GM21447 (cell line): ENCODE data around the gene CPXM2.
"Not testable (repeated sequence)": the region's sequence is repeated elsewhere in the genome, so short reads cannot be mapped to it uniquely, and the experiment has no call there.

Experiments
- ATAC-seq: cut with Tn5 transposase; IDR thresholded peaks from one replicate; pipeline ENCODE4 v1.9.1; 2021; ENCODE audit not compliant: unreplicated experiment

CPXM2 gene

GRCh38 chr10:123747426-123747825, 144.2 kb downstream of the CPXM2 start:
- ATAC-seq = no peak

- no peak for ATAC-seq
These were observed 144.7 kb downstream of the CPXM2 start for GRCh38 chr10:123746942-123747341.

DNA sequence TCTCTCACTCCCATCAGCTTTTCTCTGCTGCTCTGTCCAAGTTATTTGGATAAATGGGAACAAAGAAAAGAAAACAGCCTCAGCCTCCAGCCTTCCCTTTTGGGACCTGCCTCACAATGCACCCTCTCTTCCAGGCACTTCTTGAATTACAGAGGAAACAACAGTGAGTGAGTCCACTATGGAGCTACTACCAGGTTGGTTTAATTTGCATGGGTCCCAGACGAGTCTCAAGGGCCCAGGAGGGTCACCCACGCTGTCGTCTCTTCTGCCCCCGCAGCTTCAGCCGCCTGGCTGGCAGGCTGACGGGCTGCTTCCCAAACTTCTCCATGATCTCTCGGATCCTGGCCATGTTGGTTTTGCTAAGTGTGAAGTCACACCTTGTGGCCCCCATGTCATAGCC, 145.1 kb downstream of the CPXM2 start:
- no peak for ATAC-seq

DNA sequence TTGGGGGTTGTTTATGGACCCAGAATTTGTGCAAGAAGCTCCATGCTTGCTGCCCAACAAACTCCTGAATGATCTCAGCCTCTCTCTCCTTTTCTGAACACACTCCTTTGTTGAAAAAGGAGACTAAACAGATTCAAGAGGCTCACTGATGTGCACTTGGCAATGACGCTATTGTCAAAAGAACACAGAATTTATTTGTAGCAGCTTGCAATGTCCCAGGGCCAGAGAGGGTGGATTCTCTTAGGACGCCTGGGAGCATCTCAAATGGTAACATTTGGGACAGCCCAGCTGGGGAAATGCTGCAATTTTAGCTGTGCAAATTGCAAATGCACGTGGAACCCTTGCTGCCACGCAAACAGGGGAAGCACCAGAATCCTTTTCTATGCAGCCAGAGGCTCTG, 145.5 kb downstream of the CPXM2 start:
- ATAC-seq = no peak

GRCh38 chr10:123744224-123744536, 147.4 kb downstream of the CPXM2 start:
- ATAC-seq = no peak

DNA sequence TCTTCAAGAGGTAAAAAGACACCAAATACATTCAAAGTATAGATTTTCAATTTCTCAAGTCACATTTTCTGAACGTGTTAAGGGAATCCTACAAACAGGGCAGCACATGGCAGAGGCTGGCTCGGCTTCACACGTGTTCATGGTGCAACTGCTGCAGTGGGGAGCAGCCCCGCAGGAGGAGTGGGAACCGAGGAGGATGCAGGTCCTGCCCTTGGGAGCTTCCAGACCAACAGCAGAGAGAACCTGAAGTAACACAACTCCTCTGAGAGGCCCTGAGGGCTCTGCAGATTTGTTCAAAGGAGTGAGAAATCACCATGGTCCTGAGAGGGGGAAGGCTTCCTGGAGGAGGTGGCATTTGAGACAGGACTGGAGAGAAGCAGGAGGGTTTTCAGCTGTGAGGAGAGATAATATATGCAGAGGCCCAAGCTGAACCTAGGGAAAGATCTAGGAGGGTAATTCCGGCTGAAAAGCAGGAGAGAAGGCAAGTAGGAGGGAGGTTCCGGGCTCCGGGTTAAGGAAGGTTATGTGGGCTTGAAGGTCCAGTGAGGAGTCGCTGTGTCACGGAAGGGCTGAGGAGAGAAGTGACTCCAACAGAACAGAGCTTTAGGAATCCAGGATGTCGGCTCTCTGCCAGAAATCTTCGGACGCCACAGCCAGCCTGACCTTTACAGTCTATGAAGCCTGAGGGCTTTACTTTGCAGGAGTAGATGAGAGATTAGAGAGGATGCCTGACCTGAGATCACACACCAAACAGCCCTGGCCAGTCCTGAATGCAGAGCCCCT, 148.0 kb downstream of the CPXM2 start:
- ATAC-seq = no peak

DNA sequence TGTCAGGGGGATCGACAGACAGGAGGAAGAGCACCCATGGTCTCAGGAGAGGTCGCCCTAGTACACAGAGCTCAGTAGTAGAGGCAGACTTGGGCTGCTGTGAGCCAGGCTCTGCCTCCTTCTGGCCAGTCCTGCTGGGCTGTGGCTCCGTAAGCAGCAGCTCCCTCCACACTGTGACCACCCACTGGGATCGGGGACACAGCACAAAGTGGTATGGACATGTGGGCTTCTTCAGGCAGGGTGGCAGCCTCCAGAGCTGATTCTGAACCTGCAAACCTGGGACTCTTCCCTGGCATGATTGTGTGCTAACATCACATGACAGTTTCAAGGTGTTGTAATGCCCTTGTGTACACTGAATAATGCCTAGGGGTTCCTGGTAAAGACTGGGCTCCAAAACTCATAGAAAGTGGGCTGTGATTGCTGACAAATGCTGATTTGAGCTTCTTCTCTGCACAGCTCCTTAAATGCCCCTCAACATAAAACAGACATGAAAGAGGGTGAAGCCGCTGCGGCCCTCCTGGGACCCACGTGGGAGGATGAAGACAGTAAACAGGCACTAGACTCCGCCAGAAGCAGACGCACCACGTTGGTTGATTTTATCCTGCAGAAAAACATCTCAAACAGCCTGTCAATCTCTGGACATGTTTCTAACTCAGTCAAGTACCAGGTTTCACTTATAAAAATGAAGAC, 148.7 kb downstream of the CPXM2 start:
- ATAC-seq = no peak

GRCh38 chr10:123741711-123742110, 149.9 kb downstream of the CPXM2 start:
- ATAC-seq = no peak

DNA sequence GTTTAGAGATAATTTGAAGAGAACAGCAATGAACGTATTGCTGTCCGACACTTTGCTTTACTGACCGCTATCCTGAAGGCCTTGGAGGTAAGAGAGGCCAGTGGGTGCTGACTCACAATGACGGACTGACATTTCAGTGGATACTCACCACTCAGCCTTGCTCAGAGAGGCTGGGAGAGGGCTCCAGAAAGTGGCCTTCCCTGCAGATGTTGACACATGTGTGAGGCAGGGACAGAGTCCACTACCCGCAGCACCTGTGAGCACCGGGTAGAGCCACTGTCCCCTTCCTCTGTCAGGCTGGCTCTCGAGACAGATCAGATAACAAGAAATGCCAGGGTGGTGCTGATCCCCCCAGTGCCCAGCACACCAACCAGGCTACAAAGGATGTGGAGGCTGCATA, 150.5 kb downstream of the CPXM2 start:
- no peak for ATAC-seq

- not testable (repeated sequence) for ATAC-seq
These were observed 154.7 kb downstream of the CPXM2 start for GRCh38 chr10:123736917-123737316.

GRCh38 chr10:123729523-123729922, 162.1 kb downstream of the CPXM2 start:
- ATAC-seq = no peak

DNA sequence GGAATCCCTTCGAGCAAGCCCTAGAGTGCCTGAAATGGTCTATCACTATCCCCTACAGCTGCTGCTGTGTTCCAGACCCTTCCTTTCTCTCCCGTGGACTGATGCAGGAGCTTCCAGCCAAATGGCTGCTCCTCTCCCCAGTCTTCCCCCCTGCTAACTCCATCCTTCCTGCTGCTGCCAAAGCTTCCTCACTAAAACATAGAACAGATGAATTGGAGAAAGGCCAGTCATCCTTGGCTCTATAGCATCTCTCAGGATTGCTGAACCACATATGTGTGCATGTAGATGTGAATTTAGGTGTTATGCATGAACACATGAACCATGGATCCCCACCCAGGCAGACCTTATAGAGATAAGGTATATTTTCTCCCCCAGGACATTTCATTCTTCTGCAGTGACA, 164.8 kb downstream of the CPXM2 start:
- ATAC-seq = no peak

DNA sequence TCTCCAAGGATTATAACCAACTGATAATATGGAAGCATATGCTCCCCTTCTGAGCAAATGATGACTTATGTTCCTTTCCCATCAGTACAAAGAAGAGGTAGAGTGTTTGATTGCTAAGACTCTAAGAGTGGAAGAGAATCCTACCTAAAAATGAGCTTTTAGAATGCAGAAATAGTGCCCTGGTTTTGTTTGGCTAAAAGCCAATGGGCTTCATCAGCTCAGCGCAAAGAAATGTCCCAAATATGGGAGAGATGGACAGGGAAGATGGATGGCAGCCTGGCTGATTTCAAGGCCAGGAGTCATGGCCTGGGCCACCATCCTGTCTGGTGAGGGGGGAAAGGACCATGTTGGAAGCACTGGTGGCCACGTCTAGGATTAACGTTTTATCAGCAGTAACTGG, 165.2 kb downstream of the CPXM2 start:
- no peak for ATAC-seq

- no peak for ATAC-seq
These were observed 166.9 kb downstream of the CPXM2 start for GRCh38 chr10:123724747-123725146.

GRCh38 chr10:123722351-123722750, 169.3 kb downstream of the CPXM2 start:
- no peak for ATAC-seq

DNA sequence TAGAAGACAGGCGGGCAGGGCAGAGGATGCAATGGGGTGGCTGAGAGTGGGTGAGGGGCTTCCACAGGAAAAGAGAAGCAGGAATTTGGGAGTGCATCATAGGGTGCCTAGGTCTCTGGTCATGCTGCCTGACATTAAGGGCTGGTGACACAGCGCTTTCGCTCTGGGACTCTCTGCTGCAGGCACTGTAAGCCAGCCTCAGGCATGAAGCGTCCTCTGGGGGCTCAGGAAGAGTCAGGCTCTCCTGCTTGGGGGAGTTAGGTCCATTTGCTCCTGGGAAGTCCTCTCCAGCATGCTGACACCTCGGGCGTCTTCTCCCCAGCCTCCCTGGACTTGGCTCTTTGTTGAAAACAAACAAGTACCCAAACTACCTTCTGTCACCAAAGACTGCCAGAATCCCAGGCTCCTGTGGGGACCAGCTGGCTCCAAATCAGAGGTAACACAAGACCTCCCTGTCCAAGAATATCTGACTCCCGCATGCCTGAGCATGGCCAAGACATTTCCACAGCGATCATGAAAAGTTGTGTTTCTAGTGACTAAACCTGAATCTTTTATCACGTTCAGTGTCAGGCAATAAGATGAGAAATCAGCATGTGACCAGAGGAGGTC, 170.1 kb downstream of the CPXM2 start:
- no peak for ATAC-seq

DNA sequence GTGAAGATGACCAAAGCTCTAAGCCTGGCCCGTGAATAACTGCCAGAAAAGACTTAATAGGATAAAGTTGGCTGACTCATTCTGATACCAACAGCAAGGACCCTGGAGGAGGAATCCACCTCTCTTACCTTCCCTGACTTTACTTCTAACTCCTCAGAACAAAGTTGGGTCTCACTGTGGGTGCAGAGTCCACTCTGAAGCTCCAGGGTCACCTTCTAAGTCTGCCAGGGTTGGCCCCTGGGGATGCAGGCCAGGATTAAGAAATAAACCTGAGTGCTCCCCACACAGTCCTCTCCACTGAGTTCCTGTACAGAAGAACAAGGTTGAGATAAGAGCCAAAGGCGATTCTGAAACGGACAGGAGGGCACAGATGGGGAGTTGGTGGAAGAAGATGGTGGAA, 171.1 kb downstream of the CPXM2 start:
- no peak for ATAC-seq

- ATAC-seq = no peak
These were observed 173.0 kb downstream of the CPXM2 start for GRCh38 chr10:123718544-123719060.

GRCh38 chr10:123717336-123717735, 174.3 kb downstream of the CPXM2 start:
- no peak for ATAC-seq

- no peak for ATAC-seq
These were observed 176.1 kb downstream of the CPXM2 start for GRCh38 chr10:123715546-123715945.

DNA sequence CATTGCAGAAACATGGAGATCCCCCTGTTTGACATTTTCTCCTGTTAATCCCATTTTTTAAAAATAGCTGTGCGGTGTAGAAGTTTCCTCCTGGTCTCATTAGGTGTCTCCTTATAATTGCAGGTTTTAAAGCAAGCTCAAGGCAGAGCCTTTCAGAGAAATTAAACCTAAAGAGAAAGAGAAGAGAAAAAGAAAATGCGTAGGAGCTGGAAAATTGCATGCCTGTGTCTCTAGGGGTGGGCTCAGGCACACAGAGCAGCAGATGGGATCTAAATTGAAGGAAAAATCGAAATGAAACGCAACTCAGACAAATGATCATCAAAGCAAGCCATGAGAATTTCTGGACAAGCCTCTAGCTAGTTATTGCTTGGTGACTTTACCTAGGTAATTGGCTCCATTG, 185.4 kb downstream of the CPXM2 start:
- no peak for ATAC-seq

DNA sequence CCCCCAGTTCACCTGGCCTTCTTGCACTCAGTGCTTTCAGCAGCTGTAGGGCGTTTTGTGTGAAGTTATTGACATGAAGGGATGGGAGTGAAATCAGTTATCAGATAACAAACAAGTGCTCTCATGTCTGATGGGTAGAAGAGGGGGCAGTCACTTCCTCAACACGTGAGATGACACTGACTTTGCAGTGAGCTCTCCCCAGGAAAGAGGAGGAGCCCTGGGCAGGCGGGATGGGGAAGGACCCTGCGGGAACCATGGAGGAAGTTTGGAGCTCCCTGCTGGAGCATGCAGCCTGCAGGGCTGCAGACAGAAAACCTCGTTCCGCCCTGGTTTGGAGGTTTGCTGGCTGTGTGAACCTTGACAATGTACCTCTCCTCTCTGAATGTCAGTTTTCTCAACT, 186.8 kb downstream of the CPXM2 start:
- no peak for ATAC-seq
